ENCODE measurements around the gene SAXO2. TPM values are rescaled to one million over a fixed set of nuclear protein-coding genes. Genes with fewer than 3 reads are reported as not detected.
"Not testable (repeated sequence)": the region's sequence is repeated elsewhere in the genome, so short reads cannot be mapped to it uniquely, and the experiment has no call there.

The SAXO2 gene
- total RNA-seq, 2 donors from 2014 or later, result 1.5 to 8.5 TPM

DNA sequence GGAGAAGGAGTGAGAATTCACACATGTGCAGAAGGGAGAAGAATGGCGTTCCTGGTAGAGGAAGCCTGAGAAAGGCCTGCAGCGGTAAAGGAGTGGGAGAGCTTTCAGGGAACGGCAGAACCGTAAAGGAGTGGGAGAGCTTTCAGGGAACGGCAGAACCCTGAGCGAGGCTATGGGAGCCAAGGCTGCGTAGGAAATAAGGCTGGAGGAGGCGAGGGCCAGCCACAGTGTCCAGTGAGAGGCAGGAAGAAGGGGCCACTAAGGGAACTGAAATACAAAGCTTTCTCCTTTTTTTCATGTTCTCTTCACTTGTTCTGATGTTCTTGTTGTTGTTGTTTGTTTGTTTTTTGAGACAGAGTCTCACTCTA lies 45.1 kb downstream of the SAXO2 start:
- no peak for DNase-seq

DNA sequence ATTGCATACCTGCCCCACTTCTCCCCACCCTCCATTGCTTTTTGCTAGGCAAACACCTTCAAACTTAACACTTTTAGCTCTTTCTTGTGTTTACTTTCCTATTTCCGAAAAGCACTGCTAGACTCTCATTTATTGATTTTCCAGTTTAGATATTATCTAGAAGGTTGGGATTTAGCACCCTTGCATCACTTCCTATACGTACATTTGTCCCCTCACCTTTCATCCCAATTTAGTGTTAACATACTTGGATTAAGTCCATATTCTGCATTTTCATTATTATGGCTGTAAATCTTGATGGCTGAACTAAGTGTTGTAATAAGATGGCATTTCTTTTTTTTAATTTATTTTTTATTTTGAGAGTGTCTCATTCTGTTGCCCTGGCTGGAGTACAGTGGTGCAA lies 47.2 kb downstream of the SAXO2 start:
- intact Hi-C loops (cut with DNase I, micrococcal nuclease), result no loop called here
- DNase-seq (no peak), ATAC-seq (no peak)

More for the DNA sequence above, 45.1 kb downstream of the SAXO2 start:
- no peak for ATAC-seq
- intact Hi-C loops (cut with DNase I, micrococcal nuclease), result no loop called here

DNA sequence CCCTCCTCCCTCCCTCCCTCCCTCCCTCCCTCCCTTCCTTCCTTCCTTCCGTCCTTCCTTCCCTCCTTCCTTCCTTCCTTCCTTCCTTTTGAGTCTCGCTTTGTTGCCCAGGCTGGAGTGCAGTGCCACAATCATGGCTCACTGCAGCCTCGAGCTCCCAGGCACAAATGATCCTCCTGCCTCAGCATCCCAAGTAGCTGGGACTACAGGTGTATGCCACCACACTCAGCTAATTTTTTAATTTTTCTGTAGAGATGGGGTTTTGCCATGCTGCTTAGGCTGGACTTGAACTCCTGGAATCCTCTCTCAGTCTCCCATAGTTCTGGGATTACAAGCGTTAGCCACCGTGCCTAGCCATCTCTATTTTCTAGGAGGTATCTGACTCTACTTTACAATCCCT lies 48.7 kb downstream of the SAXO2 start:
- intact Hi-C loops (cut with DNase I, micrococcal nuclease); DNase-seq; ATAC-seq: not testable (repeated sequence)

DNA sequence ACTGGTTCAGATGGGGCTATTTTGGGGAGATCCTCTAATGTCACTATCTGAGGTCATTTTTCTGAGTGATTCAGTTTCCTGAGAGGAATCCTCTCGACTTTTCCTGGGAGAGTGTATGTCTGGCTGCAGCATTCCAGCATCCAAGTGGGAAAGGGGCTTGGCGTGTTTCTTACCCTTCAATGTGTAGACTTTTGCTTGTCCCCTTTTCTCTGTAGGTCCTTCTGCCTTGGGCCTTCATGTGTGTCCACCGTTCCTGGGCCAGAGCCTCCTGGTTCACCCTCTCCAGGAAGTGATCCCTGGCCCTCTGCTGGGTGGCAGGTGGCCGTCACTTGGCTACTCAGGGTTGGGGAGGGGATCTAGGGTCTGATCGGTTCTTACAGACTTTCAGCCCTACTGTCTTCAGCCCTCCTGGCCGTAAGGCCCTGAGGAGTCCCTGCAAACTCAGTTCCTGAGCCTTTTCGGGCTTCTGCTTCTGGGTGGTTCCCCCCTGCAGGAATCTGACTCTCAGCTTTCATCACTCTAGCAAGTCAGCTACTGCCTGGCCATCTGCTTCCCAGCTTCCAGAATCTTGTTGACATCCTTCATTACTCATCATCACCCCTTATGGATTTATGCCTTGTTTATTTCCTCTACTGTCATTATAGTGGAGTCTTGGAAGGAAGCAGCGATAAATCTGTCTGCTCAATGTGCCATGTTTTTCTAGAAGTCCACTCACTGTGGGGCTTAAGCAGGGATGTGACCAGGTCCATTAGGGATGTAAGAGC lies 50.1 kb downstream of the SAXO2 start:
- DNase-seq, result no peak
- intact Hi-C loops (cut with DNase I, micrococcal nuclease), result no loop called here

DNA sequence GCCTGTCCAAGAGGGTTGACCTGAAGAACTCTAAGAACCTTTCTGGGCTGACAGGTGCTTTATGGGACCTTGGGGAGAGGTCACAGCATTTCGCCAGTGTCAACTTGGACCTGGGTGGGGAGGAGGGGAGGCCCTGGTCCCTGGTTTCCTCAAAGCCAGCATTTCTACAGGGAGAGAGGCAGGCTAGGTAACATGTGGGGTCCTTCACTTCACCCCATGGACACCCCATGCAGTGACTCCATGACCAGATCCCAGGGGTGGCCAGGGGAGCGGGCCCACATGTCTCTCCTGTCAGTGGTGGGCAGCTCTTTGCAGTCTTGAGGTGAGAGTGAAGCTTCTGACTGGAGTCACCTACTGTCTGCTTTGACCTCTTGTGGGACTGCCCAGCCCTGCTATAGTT lies 50.8 kb downstream of the SAXO2 start:
- DNase-seq (no peak), ATAC-seq (no peak)
- intact Hi-C loops (cut with DNase I, micrococcal nuclease), result no loop called here

More for the DNA sequence above, 50.1 kb downstream of the SAXO2 start:
- ATAC-seq, result no peak

DNA sequence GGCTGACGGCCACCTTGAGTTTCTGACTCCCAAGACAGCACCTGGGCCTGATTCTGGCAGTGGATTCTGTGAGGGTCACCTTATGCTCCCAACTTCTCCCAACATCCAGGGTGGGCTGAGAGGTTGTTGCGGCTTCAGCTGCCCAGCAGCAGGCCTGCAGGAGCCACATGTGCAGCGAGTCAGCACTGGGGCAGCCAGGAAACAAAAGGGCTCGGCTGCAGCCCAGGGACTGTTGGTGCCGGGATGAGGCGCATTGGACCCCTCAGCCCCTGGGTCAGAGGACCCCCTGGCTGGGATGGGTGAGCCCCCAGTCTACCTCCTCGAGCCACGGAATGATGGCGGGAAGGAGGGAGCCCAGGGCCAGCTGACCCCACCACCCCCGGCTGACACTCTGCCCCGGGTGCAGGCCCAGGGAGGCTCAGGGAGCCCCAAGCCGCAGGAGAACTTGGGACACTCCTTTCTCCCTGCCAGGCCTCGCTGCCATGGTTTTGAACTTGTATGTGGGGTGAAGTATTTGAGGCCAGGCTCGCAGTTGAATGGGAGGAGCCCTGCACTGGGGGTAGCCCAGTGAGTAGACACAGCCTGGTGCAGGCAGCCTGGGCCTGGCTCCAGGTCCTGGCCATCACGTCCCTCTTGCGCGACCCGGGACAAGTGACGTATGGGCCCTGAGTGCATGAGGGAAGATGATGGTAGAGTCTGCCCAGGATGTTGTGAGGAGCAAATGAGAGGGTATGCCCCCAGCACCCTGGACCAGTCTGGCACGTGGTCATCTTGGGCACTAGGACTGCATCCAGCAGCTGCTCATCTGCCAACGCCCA lies 51.5 kb downstream of the SAXO2 start:
- intact Hi-C loops (cut with DNase I, micrococcal nuclease); ATAC-seq; DNase-seq: not testable (repeated sequence)

DNA sequence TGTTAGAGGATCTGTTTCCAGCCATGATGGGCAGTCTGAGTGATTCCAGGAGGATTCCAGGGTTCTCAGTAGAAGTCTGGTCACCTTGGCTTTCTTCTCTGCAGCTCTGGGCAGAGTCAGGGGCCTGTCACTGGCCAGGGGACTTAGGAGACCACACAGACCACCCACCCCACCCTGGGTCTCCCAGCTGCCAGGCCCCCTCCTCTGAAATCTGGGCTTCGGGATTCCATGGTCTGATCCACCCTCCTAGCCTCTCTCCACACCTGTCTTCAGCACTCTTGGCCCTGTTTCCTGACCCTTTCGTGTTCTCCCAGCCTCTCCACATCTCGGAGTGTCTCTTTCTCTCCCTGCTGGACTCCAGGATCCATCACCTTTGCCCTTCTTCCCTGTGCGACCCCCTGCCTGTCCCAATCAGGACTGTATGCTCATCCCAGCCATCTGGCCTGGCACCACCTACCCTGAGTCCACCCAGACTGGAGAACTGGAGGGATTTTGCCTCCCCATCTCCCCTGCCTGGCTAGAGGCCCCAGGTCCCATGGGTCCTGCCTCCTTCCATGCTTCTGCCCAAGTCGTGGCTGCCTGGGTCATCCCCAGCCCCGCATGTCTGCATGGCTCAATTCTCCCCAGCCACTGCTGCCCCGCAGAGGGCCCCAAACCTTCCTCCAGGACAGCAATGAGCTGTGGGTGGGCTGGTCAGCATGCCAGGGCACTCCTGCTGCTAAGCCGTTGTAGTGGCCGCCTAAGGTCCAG lies 52.3 kb downstream of the SAXO2 start:
- DNase-seq (peak in 1 of 2 donors; percentile 20), ATAC-seq (no peak)
- intact Hi-C loops (cut with DNase I, micrococcal nuclease), result no loop called here

DNA sequence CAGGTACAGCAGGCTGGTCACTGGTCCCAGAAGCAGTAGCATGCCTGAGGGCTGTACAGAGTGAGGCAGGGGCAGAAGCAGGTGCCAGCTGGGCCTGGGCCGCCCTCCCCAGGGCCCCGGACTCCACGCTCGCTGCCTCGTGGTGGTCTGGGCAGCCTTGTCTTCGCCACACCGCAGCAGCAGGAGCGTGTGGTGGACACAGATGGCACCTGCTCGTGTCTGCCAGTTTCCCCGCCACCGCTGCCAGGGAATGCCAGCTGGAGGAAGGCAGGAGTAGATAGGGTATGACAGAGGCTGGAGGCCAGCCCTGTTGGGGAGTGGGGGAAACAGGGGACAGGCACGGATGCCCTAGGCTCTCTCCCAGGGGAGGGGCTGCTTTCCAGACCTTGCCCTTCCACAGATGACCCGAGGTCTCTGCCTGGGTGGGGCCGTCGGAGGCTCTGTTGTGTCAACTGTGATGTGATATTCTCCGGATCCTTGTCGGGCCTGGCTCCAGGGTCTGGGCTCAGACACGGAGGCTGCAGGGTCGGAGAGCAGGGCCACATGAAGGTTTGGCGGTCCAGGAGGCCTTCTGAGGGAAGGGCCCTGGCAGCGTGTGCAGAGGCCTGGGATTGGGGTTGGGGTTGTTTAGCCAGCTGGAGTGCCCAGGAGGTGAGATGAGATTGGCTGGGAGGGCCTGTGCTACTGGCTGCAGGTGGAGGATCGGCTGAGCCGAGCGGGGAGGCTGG lies 53.1 kb downstream of the SAXO2 start:
- ATAC-seq (no peak), DNase-seq (peak in 1 of 2 donors; percentile 3)
- intact Hi-C loops (cut with DNase I, micrococcal nuclease), result no loop called here

DNA sequence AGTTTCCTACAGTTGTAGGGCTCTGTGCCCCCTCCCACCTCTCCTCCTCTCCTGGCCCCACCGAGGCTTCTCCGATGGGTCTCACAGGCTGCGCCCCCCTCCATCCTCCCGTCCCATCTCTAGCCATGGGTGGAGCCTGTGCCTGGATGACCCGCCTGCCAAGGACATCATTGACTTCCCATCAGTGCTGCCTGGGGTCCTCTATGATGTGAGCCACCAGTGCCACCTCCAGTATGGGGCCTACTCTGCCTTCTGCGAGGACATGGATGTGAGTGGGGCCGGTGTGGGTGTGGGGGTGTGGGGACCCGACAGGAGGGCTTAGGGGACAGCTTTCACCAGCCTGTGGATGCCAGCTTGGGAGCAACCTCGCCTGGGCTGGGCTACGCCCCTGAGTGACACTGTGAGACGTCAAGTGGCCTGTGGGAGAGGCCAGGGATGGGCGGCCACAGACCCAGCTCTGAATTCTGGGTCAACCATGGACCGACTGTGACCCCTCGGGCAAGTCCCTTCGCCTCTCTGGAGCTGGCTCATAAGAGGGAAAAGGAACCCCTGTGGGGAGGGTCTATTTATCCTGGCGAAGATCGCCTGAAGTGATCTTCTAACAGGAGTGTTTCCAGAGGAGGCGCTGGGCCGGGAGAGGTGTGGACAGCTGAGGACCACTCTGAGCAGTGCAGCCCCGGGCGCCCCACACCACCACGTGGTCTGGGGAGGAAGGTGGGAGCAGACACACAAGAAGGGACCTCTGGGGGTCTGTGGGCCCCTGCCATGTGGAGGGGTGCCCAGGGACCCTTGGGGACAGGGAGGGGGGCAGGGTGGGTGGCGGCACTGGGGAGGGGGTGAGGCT lies 53.9 kb downstream of the SAXO2 start:
- intact Hi-C loops (cut with DNase I, micrococcal nuclease); DNase-seq; ATAC-seq: not testable (repeated sequence)

DNA sequence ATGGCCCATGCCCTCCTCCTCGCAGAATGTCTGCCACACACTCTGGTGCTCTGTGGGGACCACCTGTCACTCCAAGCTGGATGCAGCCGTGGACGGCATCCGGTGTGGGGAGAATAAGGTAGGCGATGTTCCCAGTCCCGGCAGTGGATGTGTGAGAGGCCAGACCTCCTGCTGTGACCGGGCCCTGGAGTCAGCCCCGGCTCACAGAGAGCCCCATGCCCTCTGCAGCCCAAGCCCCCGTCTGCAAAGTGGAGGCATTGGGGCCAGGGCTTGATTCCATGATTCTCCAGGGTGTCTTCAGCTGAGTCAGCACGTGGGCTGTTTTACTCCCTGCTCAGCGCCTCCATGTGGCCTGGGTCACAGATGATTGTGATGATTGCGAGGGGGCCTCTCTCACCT lies 54.5 kb downstream of the SAXO2 start:
- DNase-seq, result no peak
- ATAC-seq, result no peak
- intact Hi-C loops (cut with DNase I, micrococcal nuclease), result no loop called here

DNA sequence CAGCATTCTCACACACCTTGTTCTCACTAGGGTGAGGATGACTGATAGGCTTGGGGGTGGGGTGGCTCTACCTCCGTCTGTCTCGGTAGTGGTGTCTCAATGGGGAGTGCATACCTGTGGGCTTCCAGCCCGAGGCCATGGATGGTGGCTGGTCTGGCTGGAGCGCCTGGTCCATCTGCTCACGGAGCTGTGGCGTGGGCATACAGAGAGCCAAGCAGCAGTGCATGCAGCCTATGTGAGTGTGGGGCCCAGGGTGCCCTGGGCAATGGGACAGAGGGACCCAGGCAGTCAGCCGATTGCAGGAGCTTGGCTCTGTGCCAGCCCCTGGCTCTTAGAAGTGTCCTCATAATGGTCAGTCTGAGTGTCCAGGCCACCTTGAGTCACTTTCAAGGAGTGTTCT lies 54.9 kb downstream of the SAXO2 start:
- ATAC-seq; intact Hi-C loops (cut with DNase I, micrococcal nuclease); DNase-seq: not testable (repeated sequence)

DNA sequence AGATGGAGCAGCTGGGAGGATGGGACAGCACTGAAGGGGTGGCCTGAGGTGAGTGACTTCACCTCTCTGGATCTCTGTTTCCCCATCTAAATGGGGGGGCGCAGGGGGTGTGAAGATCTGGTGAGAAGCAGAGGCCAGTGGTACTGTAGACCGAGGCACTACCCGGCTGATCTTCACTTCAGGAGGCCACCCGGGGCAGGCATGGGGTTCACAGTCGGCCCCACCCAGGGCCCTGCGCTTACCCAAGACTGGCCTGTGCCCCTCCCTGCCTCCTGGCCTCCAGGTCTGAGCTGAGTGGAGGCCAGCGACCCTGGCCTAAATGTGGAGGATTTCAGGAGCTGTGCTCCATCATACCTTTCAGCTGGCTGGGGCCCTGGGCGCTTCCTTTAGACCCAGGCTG lies 55.7 kb downstream of the SAXO2 start:
- DNase-seq; ATAC-seq; intact Hi-C loops (cut with DNase I, micrococcal nuclease): not testable (repeated sequence)

DNA sequence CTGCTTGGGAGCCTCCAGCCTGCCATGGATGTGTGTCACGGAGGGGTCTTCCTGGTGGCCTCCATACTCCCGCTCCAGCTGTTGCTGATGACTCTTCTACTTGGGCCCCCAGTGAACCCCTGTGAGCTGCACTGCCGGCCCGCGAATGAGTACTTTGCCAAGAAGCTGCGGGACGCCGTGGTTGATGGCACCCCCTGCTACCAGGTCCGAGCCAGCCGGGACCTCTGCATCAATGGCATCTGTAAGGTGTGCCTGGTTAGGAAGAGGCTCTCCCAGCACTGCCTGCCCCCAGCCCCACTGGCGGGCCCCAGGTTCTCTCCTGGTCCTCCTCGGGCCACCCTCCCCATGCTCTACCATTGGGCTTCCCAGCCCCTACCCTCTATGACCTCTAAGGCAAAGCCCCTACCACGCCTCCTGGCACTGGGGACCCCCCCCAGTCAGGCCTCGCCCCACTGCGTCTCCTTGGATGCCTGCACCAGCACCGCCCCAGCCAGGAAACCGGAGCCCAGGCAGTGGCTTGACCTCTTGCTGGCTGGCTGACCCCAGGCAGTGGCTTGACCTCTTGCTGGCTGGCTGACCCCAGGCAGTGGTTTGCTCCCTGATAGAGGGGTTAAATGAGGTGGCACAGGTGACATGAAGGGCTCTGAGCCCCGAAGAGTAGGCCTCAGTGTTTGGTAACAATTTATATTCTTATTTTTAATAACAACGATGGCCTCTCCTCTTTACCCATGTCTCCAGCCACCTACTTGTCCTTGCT lies 57.1 kb downstream of the SAXO2 start:
- DNase-seq; ATAC-seq; intact Hi-C loops (cut with DNase I, micrococcal nuclease): not testable (repeated sequence)

DNA sequence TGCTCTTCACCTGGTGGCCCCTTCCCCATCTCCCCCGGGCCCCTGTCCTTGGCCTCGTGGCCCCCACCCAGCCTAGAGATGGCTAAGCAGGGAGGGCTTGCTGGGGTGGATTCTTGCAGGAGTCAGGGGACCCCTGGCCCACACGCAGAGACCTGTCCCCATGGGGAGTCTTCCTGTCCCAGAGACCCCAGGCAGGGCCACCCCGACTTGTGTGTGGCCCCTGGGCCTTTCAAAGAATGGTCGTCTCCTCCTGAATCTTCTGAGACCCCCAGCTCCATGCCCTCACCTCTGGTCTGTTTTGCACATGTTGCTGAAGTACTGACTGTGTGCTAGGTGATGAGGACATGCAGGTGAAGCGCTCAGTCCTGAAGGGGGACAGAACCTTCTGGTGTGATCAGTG lies 58.2 kb downstream of the SAXO2 start:
- DNase-seq; ATAC-seq; intact Hi-C loops (cut with DNase I, micrococcal nuclease): not testable (repeated sequence)

DNA sequence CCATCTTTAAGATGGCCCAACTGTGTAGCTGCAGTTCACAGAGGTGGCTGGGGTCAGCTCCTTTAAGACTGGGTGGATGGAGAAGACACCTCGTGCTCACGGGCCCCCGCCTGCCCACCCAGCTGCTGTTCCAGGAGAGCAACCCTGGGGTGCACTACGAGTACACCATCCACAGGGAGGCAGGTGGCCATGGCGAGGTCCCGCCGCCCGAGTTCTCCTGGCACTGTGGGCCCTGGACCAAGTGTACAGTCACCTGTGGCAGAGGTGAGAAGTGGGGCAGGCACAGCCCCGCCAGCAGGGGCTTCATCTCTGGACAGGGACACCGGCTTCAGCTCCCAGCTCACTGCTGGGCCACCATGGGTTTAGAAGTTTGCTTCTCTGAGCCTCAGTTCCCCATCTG lies 59.9 kb downstream of the SAXO2 start:
- DNase-seq; intact Hi-C loops (cut with DNase I, micrococcal nuclease); ATAC-seq: not testable (repeated sequence)

DNA sequence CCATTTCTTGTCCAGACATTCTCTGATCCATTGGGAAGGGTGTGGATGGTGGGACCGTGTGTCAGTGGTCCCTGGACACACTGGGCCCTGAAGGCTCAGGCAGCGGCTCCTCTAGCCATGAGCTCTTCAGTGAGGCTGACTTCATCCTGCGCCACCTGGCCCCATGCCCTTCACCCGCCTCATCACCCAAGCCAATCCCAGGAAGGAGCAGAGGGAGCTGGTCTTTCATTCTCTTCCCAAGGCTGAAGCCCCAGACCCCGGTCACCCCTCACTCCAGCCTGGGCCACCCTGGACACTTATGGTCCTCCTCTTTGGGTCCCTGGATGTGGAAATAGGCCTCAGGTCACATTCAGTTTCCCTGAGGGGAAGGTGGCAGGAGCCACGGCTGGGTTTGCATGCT lies 62.2 kb downstream of the SAXO2 start:
- peak in 1 of 2 donors; percentile 16 for DNase-seq
- intact Hi-C loops (cut with DNase I, micrococcal nuclease); ATAC-seq: not testable (repeated sequence)

DNA sequence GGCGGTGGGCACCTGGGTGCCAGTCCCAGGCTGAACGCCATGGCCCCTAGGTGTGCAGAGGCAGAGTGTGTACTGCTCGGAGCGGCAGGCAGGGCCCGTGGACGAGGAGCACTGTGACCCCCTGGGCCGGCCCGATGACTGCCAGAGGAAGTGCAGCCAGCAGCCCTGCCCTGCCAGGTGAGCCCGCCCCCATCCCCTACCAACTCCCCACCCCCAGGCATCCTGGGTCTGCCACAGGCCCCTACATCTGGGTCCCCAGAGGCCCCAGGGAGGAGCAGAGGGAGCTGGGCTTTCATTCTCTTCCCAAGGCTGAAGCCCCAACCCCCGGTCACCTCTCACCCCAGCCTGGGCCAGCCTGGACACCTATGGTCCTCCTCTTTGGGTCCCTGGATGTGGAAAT lies 63.0 kb downstream of the SAXO2 start:
- intact Hi-C loops (cut with DNase I, micrococcal nuclease); ATAC-seq: not testable (repeated sequence)
- DNase-seq, result peak in 1 of 2 donors; percentile 5

Measured in left colon (tissue), 2 donors.